Fibroblast of villous mesenchyme (primary cell): ENCODE data around the gene MTCH1. TPM values are rescaled to one million over a fixed set of nuclear protein-coding genes. Genes with fewer than 3 reads are reported as not detected.

Experiments used
- DNase-seq: peaks from one replicate; pipeline ENCODE4 v3.0.0-alpha.2; 2010; ENCODE audit warnings: low read depth
- H3K4me3 ChIP-seq: 2 replicates; pipeline ENCODE4 v1.5.1; 2011; ENCODE audit warnings: low read depth, mild to moderate bottlenecking, low read length
- total RNA-seq: library from RNA; depleted of rRNA; stranded (reverse); fragments of >200 nt; gene quantifications from 2 replicates; pipeline ENCODE4 v1.2.3, GENCODE V29; 2012
- TF ChIP-seq, protein P1 (sequence below): IDR thresholded peaks from 2 replicates; pipeline ENCODE4 v1.5.1; 2012; ENCODE audit warnings: low read depth, mild to moderate bottlenecking, low read length; ENCODE audit not compliant: insufficient read depth

Gene MTCH1
- total RNA-seq, 1 donor, result 228 TPM

DNA sequence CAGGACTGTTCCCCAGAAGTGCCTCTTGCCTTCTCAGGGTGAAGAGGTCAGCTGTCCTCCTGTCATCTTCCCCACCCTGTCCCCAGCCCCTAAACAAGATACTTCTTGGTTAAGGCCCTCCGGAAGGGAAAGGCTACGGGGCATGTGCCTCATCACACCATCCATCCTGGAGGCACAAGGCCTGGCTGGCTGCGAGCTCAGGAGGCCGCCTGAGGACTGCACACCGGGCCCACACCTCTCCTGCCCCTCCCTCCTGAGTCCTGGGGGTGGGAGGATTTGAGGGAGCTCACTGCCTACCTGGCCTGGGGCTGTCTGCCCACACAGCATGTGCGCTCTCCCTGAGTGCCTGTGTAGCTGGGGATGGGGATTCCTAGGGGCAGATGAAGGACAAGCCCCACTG, 21.6 kb downstream of the MTCH1 start:
- H3K4me3 ChIP-seq, result no peak overlapping the region
- TF ChIP-seq, protein P1, sequence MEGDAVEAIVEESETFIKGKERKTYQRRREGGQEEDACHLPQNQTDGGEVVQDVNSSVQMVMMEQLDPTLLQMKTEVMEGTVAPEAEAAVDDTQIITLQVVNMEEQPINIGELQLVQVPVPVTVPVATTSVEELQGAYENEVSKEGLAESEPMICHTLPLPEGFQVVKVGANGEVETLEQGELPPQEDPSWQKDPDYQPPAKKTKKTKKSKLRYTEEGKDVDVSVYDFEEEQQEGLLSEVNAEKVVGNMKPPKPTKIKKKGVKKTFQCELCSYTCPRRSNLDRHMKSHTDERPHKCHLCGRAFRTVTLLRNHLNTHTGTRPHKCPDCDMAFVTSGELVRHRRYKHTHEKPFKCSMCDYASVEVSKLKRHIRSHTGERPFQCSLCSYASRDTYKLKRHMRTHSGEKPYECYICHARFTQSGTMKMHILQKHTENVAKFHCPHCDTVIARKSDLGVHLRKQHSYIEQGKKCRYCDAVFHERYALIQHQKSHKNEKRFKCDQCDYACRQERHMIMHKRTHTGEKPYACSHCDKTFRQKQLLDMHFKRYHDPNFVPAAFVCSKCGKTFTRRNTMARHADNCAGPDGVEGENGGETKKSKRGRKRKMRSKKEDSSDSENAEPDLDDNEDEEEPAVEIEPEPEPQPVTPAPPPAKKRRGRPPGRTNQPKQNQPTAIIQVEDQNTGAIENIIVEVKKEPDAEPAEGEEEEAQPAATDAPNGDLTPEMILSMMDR, result no peak
- no peak for DNase-seq

DNA sequence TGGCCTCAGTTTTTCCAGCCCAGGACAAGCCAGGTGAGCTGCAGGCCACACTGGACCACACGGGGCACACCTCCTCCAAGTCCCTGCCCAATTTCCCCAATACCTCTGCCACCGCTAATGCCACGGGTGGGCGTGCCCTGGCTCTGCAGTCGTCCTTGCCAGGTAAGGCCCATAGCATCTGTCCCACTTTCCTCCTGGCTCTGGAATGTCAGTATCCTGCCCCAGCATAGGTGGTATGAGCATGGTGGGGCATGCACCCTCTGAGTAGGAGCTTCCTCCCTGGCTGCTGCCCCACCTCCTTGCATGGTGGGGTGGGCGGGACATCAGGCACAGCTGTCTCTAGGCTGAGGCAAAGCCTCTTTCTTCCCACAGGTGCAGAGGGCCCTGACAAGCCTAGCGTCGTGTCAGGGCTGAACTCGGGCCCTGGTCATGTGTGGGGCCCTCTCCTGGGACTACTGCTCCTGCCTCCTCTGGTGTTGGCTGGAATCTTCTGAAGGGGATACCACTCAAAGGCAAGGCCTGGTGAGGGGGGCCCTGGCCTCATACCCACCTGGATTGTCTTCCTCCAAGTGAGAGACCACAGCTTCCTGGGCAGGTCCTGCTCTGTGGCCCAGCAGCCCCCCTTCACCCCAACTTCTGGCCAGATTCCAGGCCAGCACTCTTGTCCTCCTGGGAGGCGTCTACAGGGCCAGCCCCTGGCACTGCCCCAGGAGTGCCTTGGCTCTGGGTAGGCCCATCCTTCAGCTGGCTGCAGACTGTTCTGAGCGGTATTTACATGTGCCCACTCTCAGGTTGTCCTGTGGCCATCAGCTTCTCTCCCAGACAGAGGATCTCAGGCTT, 22.3 kb downstream of the MTCH1 start:
- H3K4me3 ChIP-seq, result no peak overlapping the region
- TF ChIP-seq, protein P1, result no peak
- no peak for DNase-seq

DNA sequence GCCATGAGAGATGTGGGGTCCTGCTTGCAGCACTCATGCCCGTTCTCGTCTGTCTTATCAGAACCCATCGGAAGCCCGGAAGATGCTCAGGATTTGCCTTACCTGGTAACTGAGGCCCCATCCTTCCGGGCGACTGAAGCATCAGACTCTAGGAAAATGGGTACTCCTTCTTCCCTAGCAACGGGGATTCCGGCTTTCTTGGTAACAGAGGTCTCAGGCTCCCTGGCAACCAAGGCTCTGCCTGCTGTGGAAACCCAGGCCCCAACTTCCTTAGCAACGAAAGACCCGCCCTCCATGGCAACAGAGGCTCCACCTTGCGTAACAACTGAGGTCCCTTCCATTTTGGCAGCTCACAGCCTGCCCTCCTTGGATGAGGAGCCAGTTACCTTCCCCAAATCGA, 23.1 kb downstream of the MTCH1 start:
- DNase-seq, result peak; percentile 54
- no peak overlapping the region for H3K4me3 ChIP-seq
- TF ChIP-seq, protein P1, result no peak

DNA sequence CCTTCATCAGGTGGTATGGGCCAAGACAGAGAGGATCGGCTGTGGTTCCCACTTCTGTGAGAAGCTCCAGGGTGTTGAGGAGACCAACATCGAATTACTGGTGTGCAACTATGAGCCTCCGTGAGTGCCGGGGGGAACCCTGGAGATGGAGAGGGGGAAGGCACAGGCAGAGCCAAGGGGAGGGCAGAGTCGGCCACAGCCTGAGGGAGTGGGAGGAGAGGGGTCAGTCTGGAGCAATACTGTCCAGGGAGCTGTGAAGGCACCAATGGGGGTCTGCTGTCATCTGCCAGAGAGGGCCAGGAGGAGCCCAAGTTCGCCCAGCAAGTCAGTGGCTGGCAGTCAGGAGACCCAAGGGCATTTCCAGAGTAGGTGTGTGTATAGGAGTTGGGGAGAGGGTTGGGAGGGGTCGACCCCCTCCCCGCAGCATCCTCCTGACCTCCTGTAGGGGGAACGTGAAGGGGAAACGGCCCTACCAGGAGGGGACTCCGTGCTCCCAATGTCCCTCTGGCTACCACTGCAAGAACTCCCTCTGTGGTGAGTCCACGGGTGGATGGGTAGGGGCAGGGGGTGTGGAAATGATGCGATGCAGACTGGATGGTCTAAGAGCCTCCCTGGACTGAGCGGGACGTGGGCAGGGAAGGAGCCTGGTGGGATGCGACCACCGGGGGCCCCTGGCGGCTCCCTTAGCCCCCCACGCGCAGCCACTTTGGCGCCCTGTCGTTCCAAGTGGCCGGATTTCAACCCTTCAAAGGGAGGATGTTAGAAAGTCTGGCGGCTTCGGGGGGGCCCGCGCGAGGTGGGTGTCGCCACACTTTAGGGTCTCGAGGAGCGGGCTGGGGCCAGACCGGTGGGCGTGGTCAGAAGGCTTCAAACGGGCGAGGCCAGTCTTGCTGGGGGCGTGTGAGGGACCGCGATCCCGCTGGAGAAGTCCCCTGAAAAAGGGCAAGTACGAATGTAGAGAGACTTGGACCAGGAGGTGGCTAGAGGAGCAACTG, 24.3 kb downstream of the MTCH1 start:
- no peak for DNase-seq
- TF ChIP-seq, protein P1, result no peak
- H3K4me3 ChIP-seq, result no peak overlapping the region

DNA sequence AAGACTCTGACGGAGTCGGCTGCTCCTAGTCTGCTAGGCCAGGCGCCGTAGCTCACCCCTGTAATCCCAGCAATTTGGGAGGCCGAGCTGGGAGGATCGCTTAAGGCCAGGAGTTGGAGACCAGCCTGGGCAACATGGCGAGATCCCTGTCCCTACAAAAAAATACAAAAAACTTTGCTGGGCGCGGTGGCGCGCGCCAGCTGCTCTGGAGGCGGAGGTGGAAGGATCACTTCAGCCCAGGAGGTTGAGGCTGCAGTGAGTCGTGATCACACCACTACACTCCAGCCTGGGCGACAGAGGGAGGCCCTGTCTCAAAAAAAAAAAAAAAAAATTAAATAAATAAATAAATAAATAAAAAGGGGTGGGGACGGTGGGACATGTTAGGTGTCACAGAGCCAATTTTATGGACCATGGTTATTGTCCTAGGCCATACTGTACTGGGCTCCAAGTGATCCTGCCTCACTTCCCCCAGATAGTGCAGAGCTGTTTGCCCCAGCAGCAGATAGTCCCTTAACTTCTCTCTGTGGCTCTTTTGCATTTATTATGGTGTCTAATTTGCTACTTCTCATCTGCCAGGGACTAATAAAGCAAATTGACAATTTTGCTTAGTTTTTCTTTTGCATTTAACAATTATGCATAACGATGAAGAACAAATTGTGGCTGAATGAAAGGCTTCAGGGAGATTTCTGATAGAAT, 26.3 kb downstream of the MTCH1 start:
- TF ChIP-seq, protein P1, result no peak
- no peak overlapping the region for H3K4me3 ChIP-seq
- DNase-seq, result no peak

DNA sequence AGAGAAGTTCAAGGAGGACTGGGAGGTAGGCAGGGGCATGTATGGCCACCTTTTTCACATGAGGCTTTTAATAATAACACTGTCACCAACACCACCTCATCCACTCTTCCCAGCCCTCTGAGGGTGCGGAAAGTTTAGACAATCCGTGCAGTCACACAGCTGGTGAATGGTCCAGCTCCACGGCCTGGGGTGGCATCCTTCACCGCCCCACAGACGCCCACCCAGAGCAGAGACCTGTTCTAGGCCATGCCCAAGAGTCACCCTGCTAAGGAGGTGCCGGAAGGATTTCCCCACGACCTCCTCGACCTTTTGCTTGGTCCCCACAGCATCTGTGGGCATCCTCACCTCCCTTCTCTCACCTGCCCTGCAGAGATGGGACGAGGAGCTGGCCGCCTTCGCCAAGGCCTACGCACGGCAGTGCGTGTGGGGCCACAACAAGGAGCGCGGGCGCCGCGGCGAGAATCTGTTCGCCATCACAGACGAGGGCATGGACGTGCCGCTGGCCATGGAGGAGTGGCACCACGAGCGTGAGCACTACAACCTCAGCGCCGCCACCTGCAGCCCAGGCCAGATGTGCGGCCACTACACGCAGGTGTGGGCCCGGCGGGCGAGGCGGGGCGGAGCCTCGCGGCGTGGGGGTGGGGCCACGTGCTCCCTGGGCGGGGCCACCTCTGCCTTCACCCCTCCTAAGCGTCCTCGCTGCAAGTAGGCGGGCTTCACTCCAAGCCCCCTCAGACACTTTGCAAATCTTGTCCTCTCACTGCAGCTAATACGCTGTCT, 27.0 kb downstream of the MTCH1 start:
- TF ChIP-seq, protein P1, result no peak
- no peak for DNase-seq
- no peak overlapping the region for H3K4me3 ChIP-seq
